K562 (cell line): Measurements from ENCODE around the gene TPGS2. TPM values are rescaled to one million over a fixed set of nuclear protein-coding genes. Genes with fewer than 3 reads are reported as not detected.

Experiments
- ATAC-seq: fragments of 200-7000 bp; cut with Tn5 transposase; 3 replicates; pipeline ENCODE4 v1.9.1; 2020; ENCODE audit warnings: moderate library complexity
- BruUV-seq: library from RNA; stranded (reverse); fragments of 400-500 nt; replicated peaks from 2 replicates; lab custom pipeline; 2021; lab: Mats Ljungman, UMichigan
- CTCF ChIA-PET: fragments of 300-600 bp; formaldehyde crosslinking; extraction: SDS; loops from one replicate; lab custom pipeline; 2021; ENCODE audit warnings: low intra/inter-chr PET ratio; lab: Yijun Ruan, JAX
- POLR2A ChIA-PET: fragments of 300-600, 350-650 bp; sonication (Branson Sonifier 250); formaldehyde crosslinking; extraction: SDS; loops from one replicate; lab custom pipeline; 2021; ENCODE audit warnings: antibody characterized with exemption, inconsistent platforms; lab: Yijun Ruan, JAX
- DNase-seq, 4 experiments: peaks; one replicate each; pipeline versions ENCODE4 v3.0.0 to v3.0.0-alpha.2; 2011 to 2018; ENCODE audit warnings: low spot score in 3 of 4, mixed read lengths in 3 of 4; ENCODE audit errors: extremely low read depth in 1 of 4
- FAIRE-seq: peaks from 2 replicates; lab custom pipeline; 2011; peaks lifted over from hg19 to GRCh38; lab: Jason Lieb, UNC
- H2AFZ ChIP-seq: 2 replicates; pipeline ENCODE4 v1.6.0; 2011; ENCODE audit warnings: low read depth, low read length, control low read depth, inconsistent platforms
- H3K27ac ChIP-seq: fragments of 200-600 bp; 3 replicates; pipeline ENCODE4 v1.8.0; 2011; ENCODE audit warnings: low read depth, mild to moderate bottlenecking, control low read depth, inconsistent platforms, low read length, moderate library complexity, mixed read lengths; ENCODE audit errors: extremely low read depth
- H3K27me3 ChIP-seq, 2 experiments: fragments of 300-600 bp in 1 of 2; 2 replicates in 1 of 2; 3 replicates in 1 of 2; pipeline versions ENCODE4 v1.6.0 to v1.8.0; 2011; ENCODE audit warnings: inconsistent platforms in 2 of 2, low read length in 2 of 2, mild to moderate bottlenecking in 1 of 2, mixed read lengths in 1 of 2, moderate library complexity in 1 of 2; ENCODE audit not compliant: control insufficient read depth in 2 of 2, insufficient read depth in 2 of 2
- H3K36me3 ChIP-seq: fragments of 300-600 bp; 3 replicates; pipeline ENCODE4 v1.8.0; 2011; ENCODE audit warnings: mild to moderate bottlenecking, low read length, inconsistent platforms; ENCODE audit not compliant: control insufficient read depth, insufficient read depth
- H3K4me1 ChIP-seq, 2 experiments: fragments of 200-600 bp in 1 of 2; replicated peaks in 1 of 2; 2 replicates in 1 of 2; 3 replicates in 1 of 2; pipeline versions ENCODE4 v1.5.1 to v1.8.0; 2011; ENCODE audit warnings: inconsistent platforms in 2 of 2, low read length in 2 of 2, mild to moderate bottlenecking in 1 of 2, mixed read lengths in 1 of 2, moderate library complexity in 1 of 2; ENCODE audit not compliant: control insufficient read depth in 2 of 2, insufficient read depth in 2 of 2
- H3K4me2 ChIP-seq: 2 replicates; pipeline ENCODE4 v1.6.1; 2011; ENCODE audit warnings: low read length, control low read depth, inconsistent platforms, mixed read lengths; ENCODE audit not compliant: insufficient read depth
- H3K4me3 ChIP-seq: fragments of 200-600 bp; sonication (generic), shearing (Covaris generic); 2 replicates; pipeline ENCODE4 v1.5.1; 2016; ENCODE audit warnings: control low read depth, inconsistent platforms
- H3K79me2 ChIP-seq: fragments of 200-600 bp; 3 replicates; pipeline ENCODE4 v1.8.0; 2011; ENCODE audit warnings: low read length, inconsistent platforms; ENCODE audit not compliant: control insufficient read depth, insufficient read depth
- H3K9ac ChIP-seq, 2 experiments: 2 replicates each; pipeline versions ENCODE4 v1.6.0 to v1.6.1; 2011; ENCODE audit warnings: low read depth in 2 of 2, low read length in 2 of 2, control low read depth in 1 of 2, inconsistent platforms in 1 of 2, mild to moderate bottlenecking in 1 of 2, mixed read lengths in 1 of 2; ENCODE audit not compliant: insufficient read depth in 1 of 2
- H3K9me1 ChIP-seq: one replicate; pipeline ENCODE4 v1.6.0; 2011; ENCODE audit warnings: inconsistent platforms, mild to moderate bottlenecking, low read length, moderate library complexity; ENCODE audit not compliant: control insufficient read depth, insufficient read depth
- H3K9me3 ChIP-seq: replicated peaks from 2 replicates; pipeline ENCODE4 v1.5.1; 2011; ENCODE audit warnings: low read depth, low read length, inconsistent platforms; ENCODE audit not compliant: control insufficient read depth, insufficient read depth
- H4K20me1 ChIP-seq: replicated peaks from 2 replicates; pipeline ENCODE4 v1.6.1; 2011; ENCODE audit warnings: low read length, inconsistent platforms, mixed read lengths; ENCODE audit not compliant: control insufficient read depth, insufficient read depth
- ATF7 ChIP-seq: fragments of 450-650 bp; IDR thresholded peaks from 2 replicates; pipeline ENCODE4 v1.7.1; 2014; ENCODE audit warnings: mild to moderate bottlenecking, moderate library complexity
- ETV5 ChIP-seq: sonication (generic); formaldehyde crosslinking; IDR thresholded peaks from 2 replicates; pipeline ENCODE4 v1.4.0; 2020; ENCODE audit warnings: low read depth, mild to moderate bottlenecking, missing genetic modification reagents
- POU5F1 ChIP-seq: fragments of 150-350 bp; IDR thresholded peaks from 2 replicates; pipeline ENCODE4 v1.6.1; 2014; ENCODE audit warnings: borderline replicate concordance, low read length, low read depth, mild to moderate bottlenecking; ENCODE audit not compliant: partially characterized antibody
- RBM22 ChIP-seq: fragments of 200-400 bp; formaldehyde crosslinking; IDR thresholded peaks from 2 replicates; pipeline ENCODE4 v1.6.1; 2018; ENCODE audit warnings: low read length, low read depth; ENCODE audit not compliant: poor library complexity, severe bottlenecking
- SRF ChIP-seq, 2 experiments: fragments of 250-450, 450-650 bp in 1 of 2; sonication (Bioruptor Pico) in 1 of 2; sonication (generic) in 1 of 2; formaldehyde crosslinking; IDR thresholded peaks; 2 replicates each; pipeline versions ENCODE4 v1.5.0 to v1.5.1; 2020 to 2022; ENCODE audit warnings: mild to moderate bottlenecking in 1 of 2, missing genetic modification reagents in 1 of 2
- TBP ChIP-seq: optimal IDR thresholded peaks from 2 replicates; pipeline ENCODE3; 2011; ENCODE audit warnings: low read depth, low read length, improper control_type of control experiment
- ZKSCAN8 ChIP-seq: fragments of 200-800 bp; sonication (Bioruptor generic); IDR thresholded peaks from 2 replicates; pipeline ENCODE4 v1.6.1; 2016; ENCODE audit warnings: missing genetic modification characterization, missing compliant biosample characterization
- ZNF668 ChIP-seq: fragments of 250-450 bp; sonication (Bioruptor Pico); IDR thresholded peaks from 2 replicates; pipeline ENCODE4 v1.8.0; 2022; ENCODE audit warnings: mild to moderate bottlenecking, inconsistent platforms
- ZNF77 ChIP-seq: fragments of 250-450 bp; sonication (Bioruptor Pico); IDR thresholded peaks from 2 replicates; pipeline ENCODE4 v1.5.0; 2020
- ZNF830 ChIP-seq: fragments of 250-450 bp; sonication (Bioruptor Pico); IDR thresholded peaks from 2 replicates; pipeline ENCODE4 v1.5.0; 2021; ENCODE audit warnings: mild to moderate bottlenecking
- in situ Hi-C: fragments of 300-500 bp; cut with MboI; formaldehyde crosslinking; loops from 4 replicates; pipeline ENCODE4 v1.15.0; 2018; ENCODE audit warnings: inconsistent platforms, mixed read lengths
- intact Hi-C: fragments of 100-400 bp; cut with micrococcal nuclease; formaldehyde crosslinking; loops from 2 replicates; pipeline ENCODE4 v1.14.2; 2022
- polyA plus RNA-seq, 8 experiments: library from polyadenylated mRNA; depleted of rRNA in 4 of 8; stranded (reverse) in 5 of 8; unstranded in 3 of 8; fragments of >200 nt; fragmentation: Nextera tagmentation in 2 of 8; fragmentation: Illumina TruSeq in 1 of 8; extraction: Ambion mirVana in 2 of 8; extraction: Trizol in 1 of 8; gene quantifications; 2 replicates each; pipeline versions ENCODE4 v1.2.1 to v1.2.3, GENCODE V29; 2011 to 2014; ENCODE audit warnings: inconsistent platforms in 1 of 8, missing spikeins in 1 of 8
- total RNA-seq, 7 experiments: library from RNA; depleted of rRNA in 6 of 7; stranded (reverse); fragments of >200 nt in 6 of 7; fragmentation: Illumina TruSeq in 2 of 7; extraction: Trizol in 2 of 7; gene quantifications; 2 replicates each; pipeline versions ENCODE4 v1.2.1 to v1.2.3, GENCODE V29; 2011 to 2021; ENCODE audit warnings: low replicate concordance in 1 of 7

The TPGS2 gene
- total and polyA plus RNA-seq, 9 of the 15 experiments (the other 6 are each of a cell fraction or from before 2014, with no cell fraction given) = 94.2 to 449 (median 134) TPM

DNA sequence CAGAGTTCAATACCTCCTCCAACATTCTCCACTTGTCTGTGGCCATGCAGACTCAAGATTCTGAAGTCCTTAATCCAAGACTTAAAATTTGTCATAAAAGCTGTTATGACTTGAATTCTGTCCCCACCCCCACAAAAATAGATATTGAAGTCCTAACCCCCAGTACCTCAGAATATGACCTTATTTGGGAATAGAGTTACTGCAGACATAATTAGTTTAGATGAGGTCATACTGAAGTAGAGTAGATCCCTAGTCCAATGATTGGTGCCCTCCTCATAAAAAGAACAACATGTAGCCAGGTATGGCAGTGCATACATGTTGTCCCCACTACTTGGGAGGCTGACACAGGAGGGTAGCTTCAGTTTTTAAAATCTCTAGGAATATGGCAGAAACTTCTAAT is 9.2 kb downstream of the TPGS2 start:
- BruUV-seq = no TSS peak
- H3K36me3 ChIP-seq = peaks cover 87% of the 10 kb centered on the region
- ATAC-seq = no peak
- H3K27me3 ChIP-seq = no peaks in the 10 kb centered on the region; a peak in 1 of 5 replicates
- no peaks in the 10 kb centered on the region for H3K9me1 ChIP-seq
- no peaks in the 10 kb centered on the region for H3K9me3 ChIP-seq
- intact Hi-C loops (no loop called here), in situ Hi-C loops (no loop called here)
- TF ChIP-seq ZNF830 (no peak), POU5F1 (no peak), TBP (no peak), ZKSCAN8 (no peak), ETV5 (CRISPR knock-in tag) (no peak), ZNF77 (CRISPR knock-in tag) (no peak), ZNF668 (CRISPR knock-in tag) (no peak), ATF7 (0 out of 2 replicates have a peak, but pooled peaks have one; percentile 35), RBM22 (no peak), SRF (CRISPR knock-in tag; IDR thresholded peaks at IDR 0.05) (peak in 1 of 2 experiments; percentile 51; a peak in 1 of 4 replicates)
- CTCF ChIA-PET = no interaction called here
- FAIRE-seq = no peak
- DNase-seq = no peak
- no peak overlapping the region for H3K4me2 ChIP-seq
- H3K9ac ChIP-seq = no peak overlapping the region
- peaks cover 26% of the 10 kb centered on the region; the same call in 2 of the 3 replicates for H3K79me2 ChIP-seq
- H2AFZ ChIP-seq = no peak overlapping the region
- H3K4me3 ChIP-seq = no peak overlapping the region
- POLR2A ChIA-PET = interaction anchor here (1.9 kb wide), 1 partner anchor 10 kb away, joined by 6 read pairs; the partner anchor contains the start of genes KIAA1328 and TPGS2
- no peaks in the 10 kb centered on the region for H4K20me1 ChIP-seq
- H3K4me1 ChIP-seq = peaks cover 0 to 15% of the 10 kb centered on the region in 2 experiments; a peak in 2 of 5 replicates
- no peak overlapping the region; the same call in 2 of the 3 replicates for H3K27ac ChIP-seq
